GM23338 (cell line): Measurements from ENCODE around the gene VMAC. TPM values are rescaled to one million over a fixed set of nuclear protein-coding genes. Genes with fewer than 3 reads are reported as not detected.

Experiments
- ATAC-seq: fragments of 200-7000 bp; cut with Tn5 transposase; 3 replicates; pipeline ENCODE4 v1.9.1; 2020
- DNase-seq: peaks from one replicate; pipeline ENCODE4 v3.0.0-alpha.2; 2015; ENCODE audit warnings: low spot score
- H2AFZ ChIP-seq: fragments of 200-600 bp; sonication (generic); 2 replicates; pipeline ENCODE4 v1.8.0; 2016; ENCODE audit warnings: antibody characterized with exemption, mild to moderate bottlenecking, moderate library complexity
- H3F3A ChIP-seq: fragments of 200-600 bp; sonication (generic); replicated peaks from 2 replicates; pipeline ENCODE4 v1.8.0; 2017; ENCODE audit warnings: antibody characterized with exemption, mixed run types, low read depth
- H3K27ac ChIP-seq: fragments of 200-600 bp; sonication (generic); 2 replicates; pipeline ENCODE4 v1.6.1; 2016; ENCODE audit warnings: low read depth
- H3K27me3 ChIP-seq: fragments of 200-600 bp; sonication (generic); 2 replicates; pipeline ENCODE4 v1.8.0; 2016; ENCODE audit warnings: mild to moderate bottlenecking, mixed run types, moderate library complexity; ENCODE audit not compliant: insufficient read depth
- H3K36me3 ChIP-seq: fragments of 200-600 bp; sonication (generic); 2 replicates; pipeline ENCODE4 v1.8.0; 2016; ENCODE audit warnings: mild to moderate bottlenecking; ENCODE audit not compliant: insufficient read depth
- H3K4me1 ChIP-seq: fragments of 200-600 bp; sonication (generic); 2 replicates; pipeline ENCODE4 v1.8.0; 2016; ENCODE audit warnings: mild to moderate bottlenecking, moderate library complexity; ENCODE audit not compliant: insufficient read depth
- H3K4me2 ChIP-seq: fragments of 200-600 bp; sonication (generic); 2 replicates; pipeline ENCODE4 v1.7.1; 2017; ENCODE audit warnings: mixed run types
- H3K4me3 ChIP-seq: fragments of 200-600 bp; sonication (generic); 2 replicates; pipeline ENCODE4 v1.6.1; 2016; ENCODE audit warnings: mixed run types
- H3K79me2 ChIP-seq: fragments of 200-600 bp; sonication (generic); replicated peaks from 2 replicates; pipeline ENCODE4 v1.8.0; 2017; ENCODE audit warnings: mild to moderate bottlenecking; ENCODE audit not compliant: insufficient read depth
- H3K9me2 ChIP-seq: fragments of 200-600 bp; sonication (generic); 2 replicates; pipeline ENCODE4 v1.8.0; 2017; ENCODE audit not compliant: insufficient read depth
- H4K20me1 ChIP-seq: fragments of 200-600 bp; sonication (generic); replicated peaks from 2 replicates; pipeline ENCODE4 v1.8.0; 2017; ENCODE audit warnings: mild to moderate bottlenecking; ENCODE audit not compliant: insufficient read depth
- H3K27ac Mint-ChIP-seq: 2 replicates; pipeline ENCODE4 v1.8.0; 2020; ENCODE audit warnings: inconsistent platforms, mild to moderate bottlenecking, moderate library complexity, mixed read lengths
- H3K27me3 Mint-ChIP-seq: 3 replicates; pipeline ENCODE4 v1.8.0; 2022; ENCODE audit warnings: low read depth, mild to moderate bottlenecking, moderate library complexity, mixed read lengths, inconsistent platforms; ENCODE audit not compliant: insufficient read depth, poor library complexity
- H3K36me3 Mint-ChIP-seq: 3 replicates; pipeline ENCODE4 v1.8.0; 2021; ENCODE audit warnings: low read depth, mild to moderate bottlenecking, inconsistent platforms, moderate library complexity, mixed read lengths
- H3K4me1 Mint-ChIP-seq: 3 replicates; pipeline ENCODE4 v1.8.0; 2020; ENCODE audit warnings: mild to moderate bottlenecking, inconsistent platforms, mixed read lengths
- H3K4me3 Mint-ChIP-seq: 3 replicates; pipeline ENCODE4 v1.8.0; 2021; ENCODE audit warnings: moderate library complexity, mild to moderate bottlenecking, inconsistent platforms, mixed read lengths
- H3K9me3 Mint-ChIP-seq: 3 replicates; pipeline ENCODE4 v1.8.0; 2020; ENCODE audit warnings: moderate library complexity, mild to moderate bottlenecking, inconsistent platforms, mixed read lengths
- CREB1 ChIP-seq: fragments of 250-450 bp; sonication (Bioruptor Pico); IDR thresholded peaks from 2 replicates; pipeline ENCODE4 v1.5.0; 2020; ENCODE audit warnings: low read depth, mild to moderate bottlenecking, moderate library complexity
- EZH2 ChIP-seq: fragments of 200-600 bp; sonication (generic); IDR thresholded peaks from one replicate; pipeline ENCODE4 v1.8.0; 2017; ENCODE audit warnings: antibody characterized with exemption, mild to moderate bottlenecking, low read depth; ENCODE audit not compliant: unreplicated experiment
- EZH2phosphoT487 ChIP-seq: fragments of 200-600 bp; sonication (generic); IDR thresholded peaks from one replicate; pipeline ENCODE4 v1.8.1; 2018; ENCODE audit warnings: antibody characterized with exemption; ENCODE audit not compliant: unreplicated experiment
- JUNB ChIP-seq: IDR thresholded peaks from one replicate; pipeline ENCODE4 v1.6.1; 2016; ENCODE audit warnings: antibody characterized with exemption; ENCODE audit not compliant: unreplicated experiment
- NANOG ChIP-seq: IDR thresholded peaks from 2 replicates; pipeline ENCODE4 v1.6.1; 2016; ENCODE audit warnings: antibody characterized with exemption, borderline replicate concordance
- POLR2AphosphoS5 ChIP-seq: IDR thresholded peaks from 2 replicates; pipeline ENCODE4 v1.6.1; 2016; ENCODE audit warnings: antibody characterized with exemption, low read depth
- STAT1 ChIP-seq: IDR thresholded peaks from one replicate; pipeline ENCODE4 v1.6.1; 2016; ENCODE audit warnings: antibody characterized with exemption; ENCODE audit not compliant: unreplicated experiment
- ZNF114 ChIP-seq: fragments of 250-450 bp; sonication (Bioruptor Pico); IDR thresholded peaks from 2 replicates; pipeline ENCODE4 v1.5.0; 2020; ENCODE audit warnings: mild to moderate bottlenecking, moderate library complexity
- ZNF331 ChIP-seq: fragments of 250-450 bp; sonication (Bioruptor Pico); IDR thresholded peaks from 2 replicates; pipeline ENCODE4 v1.5.0; 2020; ENCODE audit warnings: low read depth, mild to moderate bottlenecking, moderate library complexity
- ZNF462 ChIP-seq: fragments of 250-450 bp; sonication (Bioruptor Pico); IDR thresholded peaks from 2 replicates; pipeline ENCODE4 v1.5.0; 2020; ENCODE audit warnings: mild to moderate bottlenecking, moderate library complexity
- polyA plus RNA-seq: library from polyadenylated mRNA; unstranded; fragments of >200 nt; fragmentation: Nextera tagmentation; extraction: Ambion mirVana; gene quantifications from 2 replicates; pipeline ENCODE4 v1.2.1, GENCODE V29; 2016
- total RNA-seq: library from RNA; depleted of rRNA; stranded (reverse); fragments of >200 nt; shearing (Covaris generic); gene quantifications from 2 replicates; pipeline ENCODE4 v1.2.3, GENCODE V29; 2014
- TF ChIP-seq, protein P1 (sequence below): IDR thresholded peaks from 2 replicates; pipeline ENCODE4 v1.6.1; 2016; ENCODE audit warnings: antibody characterized with exemption
- TF ChIP-seq, protein P2 (sequence below), 2 experiments: fragments of 200-600 bp in 1 of 2; sonication (generic) in 1 of 2; conservative IDR thresholded peaks; 2 replicates each; pipeline versions ENCODE4 v1.5.1 to v1.6.1; 2016 to 2017; ENCODE audit warnings: antibody characterized with exemption in 2 of 2, low read depth in 2 of 2, mild to moderate bottlenecking in 2 of 2, moderate library complexity in 1 of 2
- TF ChIP-seq, protein P3 (sequence below): IDR thresholded peaks from one replicate; pipeline ENCODE4 v1.6.1; 2018; ENCODE audit warnings: antibody characterized with exemption; ENCODE audit not compliant: unreplicated experiment

VMAC gene
- total and polyA plus RNA-seq, 2 experiments from 2014 or later = 0.79 to 3.7 TPM

GRCh38 chr19:5865772-5866171 lies 38.9 kb upstream of the VMAC start:
- no peaks in the 10 kb centered on the region for H4K20me1 ChIP-seq
- H3K4me3 Mint-ChIP-seq = no peak overlapping the region
- no peak for DNase-seq
- no peak overlapping the region for H3K4me2 ChIP-seq
- no peak overlapping the region for H3K27ac ChIP-seq
- no peaks in the 10 kb centered on the region for H3F3A ChIP-seq
- H3K27ac Mint-ChIP-seq = no peak overlapping the region
- peaks cover 15% of the 10 kb centered on the region for H3K27me3 Mint-ChIP-seq
- no peaks in the 10 kb centered on the region for H3K36me3 ChIP-seq
- TF ChIP-seq ZNF462 (CRISPR knock-in tag) (no peak), EZH2 (no peak), CREB1 (CRISPR knock-in tag) (no peak), STAT1 (no peak), ZNF114 (CRISPR knock-in tag) (no peak), NANOG (no peak), ZNF331 (CRISPR knock-in tag) (no peak), EZH2phosphoT487 (no peak), JUNB (no peak), POLR2AphosphoS5 (no peak)
- TF ChIP-seq, protein P1, sequence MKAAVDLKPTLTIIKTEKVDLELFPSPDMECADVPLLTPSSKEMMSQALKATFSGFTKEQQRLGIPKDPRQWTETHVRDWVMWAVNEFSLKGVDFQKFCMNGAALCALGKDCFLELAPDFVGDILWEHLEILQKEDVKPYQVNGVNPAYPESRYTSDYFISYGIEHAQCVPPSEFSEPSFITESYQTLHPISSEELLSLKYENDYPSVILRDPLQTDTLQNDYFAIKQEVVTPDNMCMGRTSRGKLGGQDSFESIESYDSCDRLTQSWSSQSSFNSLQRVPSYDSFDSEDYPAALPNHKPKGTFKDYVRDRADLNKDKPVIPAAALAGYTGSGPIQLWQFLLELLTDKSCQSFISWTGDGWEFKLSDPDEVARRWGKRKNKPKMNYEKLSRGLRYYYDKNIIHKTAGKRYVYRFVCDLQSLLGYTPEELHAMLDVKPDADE = no peak
- TF ChIP-seq, protein P2, sequence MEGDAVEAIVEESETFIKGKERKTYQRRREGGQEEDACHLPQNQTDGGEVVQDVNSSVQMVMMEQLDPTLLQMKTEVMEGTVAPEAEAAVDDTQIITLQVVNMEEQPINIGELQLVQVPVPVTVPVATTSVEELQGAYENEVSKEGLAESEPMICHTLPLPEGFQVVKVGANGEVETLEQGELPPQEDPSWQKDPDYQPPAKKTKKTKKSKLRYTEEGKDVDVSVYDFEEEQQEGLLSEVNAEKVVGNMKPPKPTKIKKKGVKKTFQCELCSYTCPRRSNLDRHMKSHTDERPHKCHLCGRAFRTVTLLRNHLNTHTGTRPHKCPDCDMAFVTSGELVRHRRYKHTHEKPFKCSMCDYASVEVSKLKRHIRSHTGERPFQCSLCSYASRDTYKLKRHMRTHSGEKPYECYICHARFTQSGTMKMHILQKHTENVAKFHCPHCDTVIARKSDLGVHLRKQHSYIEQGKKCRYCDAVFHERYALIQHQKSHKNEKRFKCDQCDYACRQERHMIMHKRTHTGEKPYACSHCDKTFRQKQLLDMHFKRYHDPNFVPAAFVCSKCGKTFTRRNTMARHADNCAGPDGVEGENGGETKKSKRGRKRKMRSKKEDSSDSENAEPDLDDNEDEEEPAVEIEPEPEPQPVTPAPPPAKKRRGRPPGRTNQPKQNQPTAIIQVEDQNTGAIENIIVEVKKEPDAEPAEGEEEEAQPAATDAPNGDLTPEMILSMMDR (conservative IDR thresholded peaks at IDR 0.05; ENCODE audit: low read depth in 2 of 2) = no peak
- TF ChIP-seq, protein P3, sequence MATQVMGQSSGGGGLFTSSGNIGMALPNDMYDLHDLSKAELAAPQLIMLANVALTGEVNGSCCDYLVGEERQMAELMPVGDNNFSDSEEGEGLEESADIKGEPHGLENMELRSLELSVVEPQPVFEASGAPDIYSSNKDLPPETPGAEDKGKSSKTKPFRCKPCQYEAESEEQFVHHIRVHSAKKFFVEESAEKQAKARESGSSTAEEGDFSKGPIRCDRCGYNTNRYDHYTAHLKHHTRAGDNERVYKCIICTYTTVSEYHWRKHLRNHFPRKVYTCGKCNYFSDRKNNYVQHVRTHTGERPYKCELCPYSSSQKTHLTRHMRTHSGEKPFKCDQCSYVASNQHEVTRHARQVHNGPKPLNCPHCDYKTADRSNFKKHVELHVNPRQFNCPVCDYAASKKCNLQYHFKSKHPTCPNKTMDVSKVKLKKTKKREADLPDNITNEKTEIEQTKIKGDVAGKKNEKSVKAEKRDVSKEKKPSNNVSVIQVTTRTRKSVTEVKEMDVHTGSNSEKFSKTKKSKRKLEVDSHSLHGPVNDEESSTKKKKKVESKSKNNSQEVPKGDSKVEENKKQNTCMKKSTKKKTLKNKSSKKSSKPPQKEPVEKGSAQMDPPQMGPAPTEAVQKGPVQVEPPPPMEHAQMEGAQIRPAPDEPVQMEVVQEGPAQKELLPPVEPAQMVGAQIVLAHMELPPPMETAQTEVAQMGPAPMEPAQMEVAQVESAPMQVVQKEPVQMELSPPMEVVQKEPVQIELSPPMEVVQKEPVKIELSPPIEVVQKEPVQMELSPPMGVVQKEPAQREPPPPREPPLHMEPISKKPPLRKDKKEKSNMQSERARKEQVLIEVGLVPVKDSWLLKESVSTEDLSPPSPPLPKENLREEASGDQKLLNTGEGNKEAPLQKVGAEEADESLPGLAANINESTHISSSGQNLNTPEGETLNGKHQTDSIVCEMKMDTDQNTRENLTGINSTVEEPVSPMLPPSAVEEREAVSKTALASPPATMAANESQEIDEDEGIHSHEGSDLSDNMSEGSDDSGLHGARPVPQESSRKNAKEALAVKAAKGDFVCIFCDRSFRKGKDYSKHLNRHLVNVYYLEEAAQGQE = no peak
- no peaks in the 10 kb centered on the region for H3K27me3 ChIP-seq
- no peak overlapping the region for H3K4me3 ChIP-seq
- no peaks in the 10 kb centered on the region for H3K9me2 ChIP-seq
- no peaks in the 10 kb centered on the region for H3K4me1 ChIP-seq
- H2AFZ ChIP-seq = no peak overlapping the region
- no peaks in the 10 kb centered on the region for H3K4me1 Mint-ChIP-seq
- no peaks in the 10 kb centered on the region for H3K79me2 ChIP-seq
- peaks cover 3% of the 10 kb centered on the region; the same call in 1 of the 3 replicates for H3K9me3 Mint-ChIP-seq
- ATAC-seq = no peak
- H3K36me3 Mint-ChIP-seq = no peaks in the 10 kb centered on the region; the same call in 2 of the 3 replicates
